ENCODE measurements around the gene SAMD10. TPM values are rescaled to one million over a fixed set of nuclear protein-coding genes. Genes with fewer than 3 reads are reported as not detected.
"Not testable (repeated sequence)": the region's sequence is repeated elsewhere in the genome, so short reads cannot be mapped to it uniquely, and the experiment has no call there.

SAMD10 gene
- total and polyA plus RNA-seq, 7 experiments from 2014 or later = 10.2 to 37.8 (median 14.2) TPM

GRCh38 chr20:63971960-63972311 lies 7.5 kb downstream of the SAMD10 start:
- H3K27me3 Mint-ChIP-seq; POLR2A ChIA-PET; H3K9me3 ChIP-seq (ENCODE audit: control insufficient read depth in 2 of 3, low read length in 3 of 3); DNase-seq; H3K27ac ChIP-seq (ENCODE audit: low read depth, low read length); H3K4me3 ChIP-seq (ENCODE audit: low read length); H3K9me3 Mint-ChIP-seq; ATAC-seq; H3K27me3 ChIP-seq (ENCODE audit: control insufficient read depth in 2 of 2, insufficient read depth in 2 of 2, low read length in 2 of 2): not testable (repeated sequence)
- Mint-ChIP-seq H3K4me1 (peaks cover 19 to 55% (median 48%) of the 10 kb centered on the region in 7 donors), H3K27ac (peak overlapping the region in 7 of 9 donors; percentile 32 to 76 (median 43)), H3K4me3 (peak overlapping the region in 3 of 10 donors; percentile 25 to 91 (median 88)), H3K36me3 (peaks cover 0 to 30% (median 3%) of the 10 kb centered on the region in 5 donors)
- Histone ChIP-seq H3K4me1 (ENCODE audit: control insufficient read depth in 2 of 2, insufficient read depth in 2 of 2, low read length in 2 of 2) (peaks cover 9 to 21% of the 10 kb centered on the region in 2 donors), H3K36me3 (ENCODE audit: control insufficient read depth in 2 of 3, insufficient read depth in 3 of 3, low read length in 3 of 3) (peaks cover 0 to 25% (median 0%) of the 10 kb centered on the region in 3 experiments)
- intact Hi-C loops (cut with micrococcal nuclease) = loop anchor here (2.0 to 5.0 kb wide), 5 partner anchors 65 to 700 kb away; partner anchors contain the start of genes ARFRP1 (in 2 of the 2), ARFGAP1 (in 1 of the 2), PTK6 (in 1 of the 2) and ZGPAT (in 1 of the 2)
- CTCF ChIA-PET = interaction anchor here (0.7 to 1.5 kb wide), 2 partner anchors 186 to 432 kb away, joined by 4 to 5 read pairs; no protein-coding TSS in a partner anchor

- no peaks in the 10 kb centered on the region for H3K27me3 ChIP-seq (ENCODE audit: control insufficient read depth in 2 of 2, insufficient read depth in 2 of 2, low read length in 2 of 2)
- CTCF ChIA-PET = interaction anchor here (1.5 kb wide), 1 partner anchor 185 kb away, joined by 5 read pairs; no protein-coding TSS in a partner anchor
- ATAC-seq (no peak), DNase-seq (peak in 1 of 9 donors; percentile 2)
- peaks cover 0 to 2% (median 0%) of the 10 kb centered on the region in 5 donors for H3K27me3 Mint-ChIP-seq
- H3K27ac ChIP-seq (ENCODE audit: low read depth, low read length) = no peak overlapping the region
- peak overlapping the region; percentile 55 to 91 (median 70) for H3K4me3 Mint-ChIP-seq
- H3K4me1 ChIP-seq (ENCODE audit: control insufficient read depth in 2 of 2, insufficient read depth in 2 of 2, low read length in 2 of 2) = peaks cover 9 to 18% of the 10 kb centered on the region in 2 donors
- no peak overlapping the region for H3K4me3 ChIP-seq (ENCODE audit: low read length)
- peaks cover 9 to 45% (median 38%) of the 10 kb centered on the region in 7 donors for H3K4me1 Mint-ChIP-seq
- peaks cover 0 to 35% (median 6%) of the 10 kb centered on the region in 3 experiments for H3K36me3 ChIP-seq (ENCODE audit: control insufficient read depth in 2 of 3, insufficient read depth in 3 of 3, low read length in 3 of 3)
- intact Hi-C loops (cut with micrococcal nuclease) = loop anchor here (5.0 kb wide), 4 partner anchors 64 to 699 kb away; partner anchors contain the start of genes ARFGAP1 (in 1 of the 2), ARFRP1 (in 1 of the 2), PTK6 (in 1 of the 2) and ZGPAT (in 1 of the 2)
- peaks cover 0 to 33% (median under 1%) of the 10 kb centered on the region in 5 donors for H3K36me3 Mint-ChIP-seq
- H3K9me3 Mint-ChIP-seq = no peaks in the 10 kb centered on the region
- POLR2A ChIA-PET = interaction anchor here (0.7 to 1.0 kb wide), 2 partner anchors 185 to 269 kb away, joined by 3 to 4 read pairs; no protein-coding TSS in a partner anchor
- H3K9me3 ChIP-seq (ENCODE audit: control insufficient read depth in 2 of 3, low read length in 3 of 3) = peaks cover 0 to 8% (median 0%) of the 10 kb centered on the region in 3 experiments
- H3K27ac Mint-ChIP-seq = peak overlapping the region; percentile 16 to 76 (median 59)
Measured at GRCh38 chr20:63970714-63971431, 8.6 kb downstream of the SAMD10 start.

GRCh38 chr20:63969838-63970713 lies 9.4 kb downstream of the SAMD10 start, which contains the start of gene ZNF512B:
Gene ZNF512B, minus strand, starts transcription at chr20:63969930. Its CDS starts 1,980 bp downstream, at chr20:63967950.
- H3K27ac ChIP-seq (ENCODE audit: low read depth, low read length) = peak within 1 kb of the TSS; percentile 80
- Mint-ChIP-seq H3K36me3 (peaks cover 0 to 33% (median 0%) of the 10 kb centered on the region in 5 donors), H3K4me3 (peak within 1 kb of the TSS; percentile 73 to 91 (median 83)), H3K9me3 (no peaks in the 10 kb centered on the region), H3K27ac (peak within 1 kb of the TSS; percentile 59 to 91 (median 86)), H3K27me3 (peaks cover 0 to 2% (median 0%) of the 10 kb centered on the region in 5 donors), H3K4me1 (peaks cover 7 to 44% (median 37%) of the 10 kb centered on the region in 7 donors)
- intact Hi-C loops (cut with micrococcal nuclease) = loop anchor here (1.0 to 5.0 kb wide), 5 partner anchors 13 to 698 kb away; partner anchors contain the start of genes ARFGAP1 (in 1 of the 2), ARFRP1 (in 1 of the 2), PTK6 (in 1 of the 2) and ZGPAT (in 1 of the 2)
- POLR2A ChIA-PET = interaction anchor here (0.7 kb wide), 1 partner anchor 268 kb away, joined by 4 read pairs; no protein-coding TSS in a partner anchor
- H3K27me3 ChIP-seq (ENCODE audit: control insufficient read depth in 2 of 2, insufficient read depth in 2 of 2, low read length in 2 of 2) = no peaks in the 10 kb centered on the region
- H3K9me3 ChIP-seq (ENCODE audit: control insufficient read depth in 2 of 3, low read length in 3 of 3) = peaks cover 0 to 9% (median 0%) of the 10 kb centered on the region in 3 experiments
- CTCF ChIA-PET = no interaction called here
- peaks cover 0 to 30% (median 6%) of the 10 kb centered on the region in 3 experiments for H3K36me3 ChIP-seq (ENCODE audit: control insufficient read depth in 2 of 3, insufficient read depth in 3 of 3, low read length in 3 of 3)
- DNase-seq (peak; percentile 35 to 65 (median 56)), ATAC-seq (peak; percentile 71)
- peak within 1 kb of the TSS; percentile 70 for H3K4me3 ChIP-seq (ENCODE audit: low read length)
- peaks cover 9 to 18% of the 10 kb centered on the region in 2 donors for H3K4me1 ChIP-seq (ENCODE audit: control insufficient read depth in 2 of 2, insufficient read depth in 2 of 2, low read length in 2 of 2)

- Mint-ChIP-seq H3K27ac (peak overlapping the region; percentile 59 to 91 (median 86)), H3K9me3 (no peaks in the 10 kb centered on the region), H3K4me3 (peak overlapping the region; percentile 73 to 91 (median 83)), H3K36me3 (peaks cover 0 to 29% (median 0%) of the 10 kb centered on the region in 5 donors), H3K4me1 (peaks cover 6 to 39% (median 32%) of the 10 kb centered on the region in 7 donors), H3K27me3 (peaks cover 0 to 2% (median 0%) of the 10 kb centered on the region in 5 donors)
- ATAC-seq (peak; percentile 30), DNase-seq (peak; percentile 29 to 54 (median 40))
- Histone ChIP-seq H3K27ac (ENCODE audit: low read depth, low read length) (peak overlapping the region; percentile 80), H3K9me3 (ENCODE audit: control insufficient read depth in 2 of 3, low read length in 3 of 3) (peaks cover 0 to 9% (median 0%) of the 10 kb centered on the region in 3 experiments), H3K4me3 (ENCODE audit: low read length) (peak overlapping the region; percentile 70), H3K4me1 (ENCODE audit: control insufficient read depth in 2 of 2, insufficient read depth in 2 of 2, low read length in 2 of 2) (peaks cover 9 to 16% of the 10 kb centered on the region in 2 donors), H3K27me3 (ENCODE audit: control insufficient read depth in 2 of 2, insufficient read depth in 2 of 2, low read length in 2 of 2) (no peaks in the 10 kb centered on the region), H3K36me3 (ENCODE audit: control insufficient read depth in 2 of 3, insufficient read depth in 3 of 3, low read length in 3 of 3) (peaks cover 0 to 28% (median 6%) of the 10 kb centered on the region in 3 experiments)
- ChIA-PET CTCF (interaction anchor here (1.2 kb wide), 1 partner anchor 11 kb away, joined by 5 read pairs; the partner anchor contains the start of genes PRPF6 and SAMD10), POLR2A (interaction anchor here (0.9 to 3.5 kb wide), 5 partner anchors 9 to 73 kb away, joined by 3 to 21 read pairs (median 5); partner anchors contain the start of gene UCKL1)
- intact Hi-C loops (cut with micrococcal nuclease) = loop anchor here in 1 of 2 donors (1.0 kb wide), 1 partner anchor 12 kb away; no protein-coding TSS in a partner anchor
Measured at GRCh38 chr20:63968928-63969760, 10.3 kb downstream of the SAMD10 start.

GRCh38 chr20:63968136-63968927 lies 11.1 kb downstream of the SAMD10 start:
- peak overlapping the region; percentile 73 to 91 (median 83) for H3K4me3 Mint-ChIP-seq
- ChIA-PET CTCF (interaction anchor here (1.2 kb wide), 1 partner anchor 12 kb away, joined by 5 read pairs; the partner anchor contains the start of genes PRPF6 and SAMD10), POLR2A (interaction anchor here (0.9 to 3.5 kb wide), 6 partner anchors 9 to 72 kb away, joined by 3 to 21 read pairs (median 4); partner anchors contain the start of genes PRPF6 and UCKL1)
- no peaks in the 10 kb centered on the region for H3K27me3 ChIP-seq (ENCODE audit: control insufficient read depth in 2 of 2, insufficient read depth in 2 of 2, low read length in 2 of 2)
- ATAC-seq = no peak
- H3K27me3 Mint-ChIP-seq = peaks cover 0 to 2% (median 0%) of the 10 kb centered on the region in 5 donors
- H3K27ac ChIP-seq (ENCODE audit: low read depth, low read length) = peak overlapping the region; percentile 80
- peak overlapping the region; percentile 59 to 91 (median 86) for H3K27ac Mint-ChIP-seq
- peaks cover 0 to 36% (median 6%) of the 10 kb centered on the region in 3 experiments for H3K36me3 ChIP-seq (ENCODE audit: control insufficient read depth in 2 of 3, insufficient read depth in 3 of 3, low read length in 3 of 3)
- peaks cover 9% of the 10 kb centered on the region in 2 donors for H3K4me1 ChIP-seq (ENCODE audit: control insufficient read depth in 2 of 2, insufficient read depth in 2 of 2, low read length in 2 of 2)
- peaks cover 0 to 31% (median 24%) of the 10 kb centered on the region in 7 donors for H3K4me1 Mint-ChIP-seq
- H3K36me3 Mint-ChIP-seq = peaks cover 0 to 29% (median 0%) of the 10 kb centered on the region in 5 donors
- peaks cover 0 to 9% (median 0%) of the 10 kb centered on the region in 3 experiments for H3K9me3 ChIP-seq (ENCODE audit: control insufficient read depth in 2 of 3, low read length in 3 of 3)
- peak in 2 of 9 donors; percentile 8 to 23 for DNase-seq
- peak overlapping the region; percentile 70 for H3K4me3 ChIP-seq (ENCODE audit: low read length)
- H3K9me3 Mint-ChIP-seq = no peaks in the 10 kb centered on the region
- intact Hi-C loops (cut with micrococcal nuclease) = no loop called here
